IMR-90 (cell line): Measurements from ENCODE around the gene FOXO6. TPM values are rescaled to one million over a fixed set of nuclear protein-coding genes. Genes with fewer than 3 reads are reported as not detected.

Experiments
- ATAC-seq: fragments of 200-7000 bp; cut with Tn5 transposase; 2 replicates; pipeline ENCODE4 v1.9.1; 2020; ENCODE audit warnings: low read depth, mild to moderate bottlenecking, moderate library complexity
- BruUV-seq: library from RNA; stranded (reverse); fragments of 400-500 nt; replicated peaks from 2 replicates; lab custom pipeline; 2021; lab: Mats Ljungman, UMichigan
- CTCF ChIA-PET: fragments of 300-600 bp; formaldehyde crosslinking; extraction: SDS; loops from one replicate; lab custom pipeline; 2021; ENCODE audit warnings: antibody characterized with exemption; lab: Yijun Ruan, JAX
- POLR2A ChIA-PET: fragments of 300-600 bp; sonication (Branson Sonifier 250); formaldehyde crosslinking; loops from one replicate; lab custom pipeline; 2022; ENCODE audit warnings: antibody characterized with exemption; ENCODE audit not compliant: unreplicated experiment; lab: Charles Lee
- DNase-seq: peaks from one replicate; pipeline ENCODE4 v3.0.0; 2013
- H2AFZ ChIP-seq: replicated peaks from 2 replicates; pipeline ENCODE3; 2013; ENCODE audit warnings: low read length, mild to moderate bottlenecking; ENCODE audit not compliant: poor library complexity
- H2AK5ac ChIP-seq: 2 replicates; pipeline ENCODE4 v1.6.1; 2013; ENCODE audit warnings: low read depth, low read length, inconsistent platforms
- H2AK9ac ChIP-seq: replicated peaks from 2 replicates; pipeline ENCODE3; 2013; ENCODE audit warnings: mild to moderate bottlenecking, low read depth, low read length, moderate library complexity; ENCODE audit not compliant: poor library complexity
- H2BK120ac ChIP-seq: 2 replicates; pipeline ENCODE4 v1.6.1; 2013; ENCODE audit warnings: low read depth, low read length, inconsistent platforms
- H2BK15ac ChIP-seq: 3 replicates; pipeline ENCODE4 v1.6.1; 2013; ENCODE audit warnings: low read depth, low read length, inconsistent platforms
- H2BK20ac ChIP-seq: 2 replicates; pipeline ENCODE4 v1.6.1; 2013; ENCODE audit warnings: low read depth, mild to moderate bottlenecking, inconsistent platforms, low read length, moderate library complexity
- H2BK5ac ChIP-seq: 2 replicates; pipeline ENCODE4 v1.6.1; 2013; ENCODE audit warnings: mild to moderate bottlenecking, low read depth, low read length, inconsistent platforms; ENCODE audit not compliant: poor library complexity, severe bottlenecking
- H3K14ac ChIP-seq: replicated peaks from 2 replicates; pipeline ENCODE4 v1.6.1; 2013; ENCODE audit warnings: low read depth, low read length, inconsistent platforms
- H3K18ac ChIP-seq: 2 replicates; pipeline ENCODE4 v1.6.1; 2013; ENCODE audit warnings: low read depth, low read length, control low read depth
- H3K23ac ChIP-seq: 2 replicates; pipeline ENCODE4 v1.6.1; 2013; ENCODE audit warnings: low read depth, low read length, inconsistent platforms
- H3K27ac ChIP-seq: 2 replicates; pipeline ENCODE4 v1.5.1; 2013; ENCODE audit warnings: mild to moderate bottlenecking, control low read depth, low read length; ENCODE audit not compliant: insufficient read depth
- H3K27me3 ChIP-seq: 2 replicates; pipeline ENCODE4 v1.6.1; 2013; ENCODE audit warnings: low read length; ENCODE audit not compliant: control insufficient read depth, insufficient read depth
- H3K36me3 ChIP-seq: 2 replicates; pipeline ENCODE4 v1.6.1; 2013; ENCODE audit warnings: low read length, mixed read lengths; ENCODE audit not compliant: control insufficient read depth, insufficient read depth
- H3K4ac ChIP-seq: 2 replicates; pipeline ENCODE4 v1.6.1; 2013; ENCODE audit warnings: low read depth, low read length, inconsistent platforms
- H3K4me1 ChIP-seq: 2 replicates; pipeline ENCODE4 v1.6.1; 2013; ENCODE audit warnings: low read length, mixed read lengths; ENCODE audit not compliant: control insufficient read depth, insufficient read depth
- H3K4me2 ChIP-seq: 2 replicates; pipeline ENCODE4 v1.6.1; 2013; ENCODE audit warnings: low read depth, mild to moderate bottlenecking, control low read depth, low read length, moderate library complexity
- H3K4me3 ChIP-seq: 2 replicates; pipeline ENCODE4 v1.5.1; 2013; ENCODE audit warnings: low read depth, mild to moderate bottlenecking, control low read depth, low read length, moderate library complexity; ENCODE audit not compliant: insufficient read depth
- H3K56ac ChIP-seq: 2 replicates; pipeline ENCODE4 v1.6.1; 2013; ENCODE audit warnings: low read length, inconsistent platforms; ENCODE audit not compliant: insufficient read depth; ENCODE audit errors: extremely low read depth
- H3K79me1 ChIP-seq, 2 experiments: 2 replicates each; pipeline ENCODE4 v1.6.1; 2013; ENCODE audit warnings: low read length in 2 of 2, inconsistent platforms in 1 of 2, low read depth in 1 of 2
- H3K9ac ChIP-seq: 2 replicates; pipeline ENCODE4 v1.6.1; 2013; ENCODE audit warnings: low read depth, low read length, control low read depth
- H3K9me1 ChIP-seq: 2 replicates; pipeline ENCODE4 v1.6.1; 2013; ENCODE audit warnings: low read length, inconsistent platforms; ENCODE audit not compliant: insufficient read depth
- H3K9me3 ChIP-seq: 2 replicates; pipeline ENCODE4 v1.6.1; 2013; ENCODE audit warnings: low read length; ENCODE audit not compliant: control insufficient read depth, insufficient read depth
- H4K20me1 ChIP-seq: 2 replicates; pipeline ENCODE4 v1.6.1; 2013; ENCODE audit warnings: low read length, inconsistent platforms; ENCODE audit not compliant: insufficient read depth
- H4K5ac ChIP-seq: 2 replicates; pipeline ENCODE4 v1.6.1; 2013; ENCODE audit warnings: mild to moderate bottlenecking, low read depth, low read length, control low read depth
- H4K8ac ChIP-seq, 2 experiments: 2 replicates each; pipeline ENCODE4 v1.6.1; 2013; ENCODE audit warnings: low read depth in 2 of 2, low read length in 2 of 2, control low read depth in 1 of 2, inconsistent platforms in 1 of 2
- H4K91ac ChIP-seq: 2 replicates; pipeline ENCODE4 v1.6.1; 2013; ENCODE audit warnings: low read depth, low read length, inconsistent platforms; ENCODE audit not compliant: insufficient read depth
- BHLHE40 ChIP-seq: fragments of 150-350 bp; IDR thresholded peaks from 2 replicates; pipeline ENCODE4 v1.6.1; 2016; ENCODE audit warnings: mild to moderate bottlenecking, low read depth, low read length
- CEBPB ChIP-seq: IDR thresholded peaks from 2 replicates; pipeline ENCODE4 v1.6.1; 2012; ENCODE audit warnings: low read depth, low read length, improper control_type of control experiment
- CHD1 ChIP-seq: IDR thresholded peaks from 2 replicates; pipeline ENCODE4 v1.6.1; 2012; ENCODE audit warnings: low read depth, low read length, improper control_type of control experiment
- CTCF ChIP-seq: conservative IDR thresholded peaks from 2 replicates; pipeline ENCODE4 v1.5.1; 2012; ENCODE audit warnings: mild to moderate bottlenecking, low read depth, low read length, improper control_type of control experiment
- ELK1 ChIP-seq: fragments of 150-350 bp; IDR thresholded peaks from 2 replicates; pipeline ENCODE4 v1.6.1; 2016; ENCODE audit warnings: low read depth, mild to moderate bottlenecking, low read length, moderate library complexity, borderline replicate concordance
- FOS ChIP-seq: fragments of 150-350 bp; IDR thresholded peaks from 2 replicates; pipeline ENCODE4 v1.6.1; 2016; ENCODE audit warnings: low read depth, low read length
- MAFK ChIP-seq: IDR thresholded peaks from 2 replicates; pipeline ENCODE4 v1.6.1; 2012; ENCODE audit warnings: low read depth, low read length, improper control_type of control experiment
- MAZ ChIP-seq: IDR thresholded peaks from 2 replicates; pipeline ENCODE4 v1.6.1; 2012; ENCODE audit warnings: low read depth, mild to moderate bottlenecking, low read length, improper control_type of control experiment, moderate library complexity, borderline replicate concordance
- MXI1 ChIP-seq: IDR thresholded peaks from 2 replicates; pipeline ENCODE4 v1.6.1; 2012; ENCODE audit warnings: low read depth, mild to moderate bottlenecking, low read length, moderate library complexity, borderline replicate concordance
- NFE2L2 ChIP-seq: fragments of 150-350 bp; IDR thresholded peaks from 2 replicates; pipeline ENCODE4 v1.6.1; 2016; ENCODE audit warnings: low read depth, mild to moderate bottlenecking, low read length
- POLR2A ChIP-seq: IDR thresholded peaks from 2 replicates; pipeline ENCODE4 v1.6.1; 2012; ENCODE audit warnings: mild to moderate bottlenecking, low read depth, low read length
- RAD21 ChIP-seq: IDR thresholded peaks from 2 replicates; pipeline ENCODE4 v1.6.1; 2012; ENCODE audit warnings: low read length, improper control_type of control experiment
- RCOR1 ChIP-seq: IDR thresholded peaks from 2 replicates; pipeline ENCODE4 v1.6.1; 2012; ENCODE audit warnings: mild to moderate bottlenecking, low read length, improper control_type of control experiment; ENCODE audit not compliant: insufficient replicate concordance
- RFX5 ChIP-seq: IDR thresholded peaks from 2 replicates; pipeline ENCODE4 v1.8.0; 2012; ENCODE audit warnings: low read depth, mild to moderate bottlenecking, low read length, moderate library complexity
- SMC3 ChIP-seq: fragments of 150-350 bp; IDR thresholded peaks from 2 replicates; pipeline ENCODE4 v1.6.1; 2016; ENCODE audit warnings: low read depth, mild to moderate bottlenecking, antibody characterized with exemption, low read length, moderate library complexity
- USF2 ChIP-seq: fragments of 150-350 bp; IDR thresholded peaks from 2 replicates; pipeline ENCODE4 v1.6.1; 2017; ENCODE audit warnings: mild to moderate bottlenecking, antibody characterized with exemption, low read length, low read depth
- WGBS, 2 experiments: methylation state at CpG; one replicate each; pipeline versions ENCODE4 v1.1.5 to v1.1.7; 2013; ENCODE audit warnings: missing lambda C conversion rate in 2 of 2; ENCODE audit not compliant: insufficient read length in 1 of 2; ENCODE audit errors: extremely low coverage in 2 of 2; 5-methylcytosine and 5-hydroxymethylcytosine counted together
- dilution Hi-C: fragments of 300-500 bp; cut with HindIII; formaldehyde crosslinking; loops from one replicate; pipeline ENCODE4 v1.14.3; 2018; ENCODE audit warnings: low sequenced_read_pairs; ENCODE audit not compliant: unreplicated experiment
- in situ Hi-C: fragments of 300-500 bp; cut with MboI; formaldehyde crosslinking; loops from 3 replicates; pipeline ENCODE4 v1.14.3; 2019; ENCODE audit warnings: low sequenced_read_pairs, inconsistent platforms, mixed read lengths
- intact Hi-C: fragments of 100-400 bp; cut with micrococcal nuclease; formaldehyde crosslinking; loops from 2 replicates; pipeline ENCODE4 v1.10.0; 2022
- polyA plus RNA-seq, 3 experiments: library from polyadenylated mRNA; depleted of rRNA; stranded (reverse); fragments of >200 nt; gene quantifications; 2 replicates each; pipeline ENCODE4 v1.2.3, GENCODE V29; 2012; ENCODE audit warnings: low replicate concordance in 1 of 3
- total RNA-seq: library from RNA; depleted of rRNA; stranded (reverse); fragments of >200 nt; gene quantifications from 2 replicates; pipeline ENCODE4 v1.2.3, GENCODE V29; 2012

Gene FOXO6
- total and polyA plus RNA-seq, 2 of the 4 experiments (the other 2 are of a cell fraction) = not detected

DNA sequence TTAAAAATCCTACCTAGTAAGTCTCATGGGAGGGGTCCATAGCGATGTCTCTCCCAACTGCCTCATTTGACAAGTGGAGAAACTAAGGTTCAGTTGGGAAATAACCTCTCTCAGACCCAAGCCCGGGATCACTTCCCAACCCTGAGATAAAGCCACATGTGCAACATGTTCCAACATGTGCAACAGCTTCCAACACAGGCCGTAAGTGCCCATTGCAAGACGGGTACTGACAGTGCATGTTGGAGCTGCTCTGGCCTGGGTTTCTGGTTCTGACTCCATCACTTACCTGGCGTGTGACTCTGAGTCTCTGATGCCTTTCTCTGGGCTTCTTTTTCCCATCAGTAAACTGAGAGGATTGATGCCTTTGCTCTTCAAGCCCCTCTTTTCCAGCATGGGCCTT is 38.0 kb upstream of the FOXO6 start:
- no peak overlapping the region for H4K91ac ChIP-seq
- no TSS peak for BruUV-seq
- no peak overlapping the region for H3K27ac ChIP-seq
- peaks cover 2% of the 10 kb centered on the region; the same call in 1 of the 2 replicates for H3K9me3 ChIP-seq
- H3K4me2 ChIP-seq = no peak overlapping the region
- dilution Hi-C loops = no loop called here
- ATAC-seq (no peak), DNase-seq (no peak)
- no peak overlapping the region for H2BK120ac ChIP-seq
- peaks cover 34% of the 10 kb centered on the region for H3K27me3 ChIP-seq
- intact Hi-C loops = loop anchor here (1.0 kb wide), 1 partner anchor 94 kb away; no protein-coding TSS in a partner anchor
- peak overlapping the region; percentile 50 for H2AK9ac ChIP-seq
- H3K18ac ChIP-seq = no peak overlapping the region
- in situ Hi-C loops = no loop called here
- no peaks in the 10 kb centered on the region for H3K36me3 ChIP-seq
- 81% methylated on average over 3 of the region's 5 CpGs; no CpG with 5 or more reads in 1 of the 2 experiments for WGBS, 2 experiments
- no peaks in the 10 kb centered on the region for H4K20me1 ChIP-seq
- H3K56ac ChIP-seq = no peak overlapping the region
- H3K4me1 ChIP-seq = no peaks in the 10 kb centered on the region
- no peak overlapping the region for H3K4ac ChIP-seq
- H2BK5ac ChIP-seq = no peak overlapping the region
- no peak overlapping the region for H4K5ac ChIP-seq
- H2BK20ac ChIP-seq = no peak overlapping the region
- H3K23ac ChIP-seq = no peak overlapping the region
- no peak overlapping the region for H2AK5ac ChIP-seq
- no peak overlapping the region for H3K4me3 ChIP-seq
- no peaks in the 10 kb centered on the region for H3K9me1 ChIP-seq
- no peak overlapping the region for H3K9ac ChIP-seq
- no peak overlapping the region for H3K14ac ChIP-seq
- no peak overlapping the region for H2AFZ ChIP-seq
- ChIA-PET POLR2A (no interaction called here), CTCF (no interaction called here)
- H4K8ac ChIP-seq = no peak overlapping the region
- H3K79me1 ChIP-seq = no peaks in the 10 kb centered on the region
- no peak overlapping the region for H2BK15ac ChIP-seq
- TF ChIP-seq POLR2A (no peak), BHLHE40 (no peak), RCOR1 (no peak), MAZ (no peak), MAFK (no peak), FOS (no peak), MXI1 (no peak), RFX5 (no peak), SMC3 (no peak), ELK1 (no peak), CTCF (no peak), CEBPB (no peak), RAD21 (no peak), USF2 (no peak), CHD1 (no peak), NFE2L2 (no peak)
